HepG2 (cell line): ENCODE results near the gene LMAN2L. TPM values are rescaled to one million over a fixed set of nuclear protein-coding genes. Genes with fewer than 3 reads are reported as not detected.

Source experiments
- CAMTA2 ChIP-seq: sonication (generic); formaldehyde crosslinking; IDR thresholded peaks from 2 replicates; pipeline ENCODE4 v1.4.0; 2020; ENCODE audit warnings: mild to moderate bottlenecking, missing genetic modification reagents, borderline replicate concordance
- DMAP1 ChIP-seq: IDR thresholded peaks from 2 replicates; pipeline ENCODE4 v1.6.1; 2016
- FOXK1 ChIP-seq: sonication (generic); formaldehyde crosslinking; IDR thresholded peaks from 2 replicates; pipeline ENCODE4 v1.4.0; 2020; ENCODE audit warnings: low read depth, missing genetic modification reagents, borderline replicate concordance
- HDAC2 ChIP-seq: sonication (generic); formaldehyde crosslinking; IDR thresholded peaks from 2 replicates; pipeline ENCODE4 v1.4.0; 2020; ENCODE audit warnings: missing genetic modification reagents
- HNRNPL ChIP-seq: fragments of 200-400 bp; formaldehyde crosslinking; IDR thresholded peaks from 2 replicates; pipeline ENCODE4 v1.6.1; 2017; ENCODE audit warnings: mild to moderate bottlenecking, low read depth, low read length
- HOXA3 ChIP-seq: sonication (generic); formaldehyde crosslinking; IDR thresholded peaks from 2 replicates; pipeline ENCODE4 v1.5.0; 2020; ENCODE audit warnings: missing genetic modification reagents
- IRF2 ChIP-seq: IDR thresholded peaks from 2 replicates; pipeline ENCODE4 v1.6.1; 2018; ENCODE audit warnings: missing genetic modification reagents, missing compliant biosample characterization
- KLF13 ChIP-seq: sonication (generic); formaldehyde crosslinking; IDR thresholded peaks from 2 replicates; pipeline ENCODE4 v1.4.0; 2020; ENCODE audit warnings: mild to moderate bottlenecking, missing genetic modification reagents
- MIER3 ChIP-seq: IDR thresholded peaks from 2 replicates; pipeline ENCODE4 v1.6.1; 2016; ENCODE audit warnings: missing compliant biosample characterization, borderline replicate concordance
- MTERF4 ChIP-seq: sonication (generic); formaldehyde crosslinking; IDR thresholded peaks from 2 replicates; pipeline ENCODE4 v1.8.0; 2023; ENCODE audit warnings: mild to moderate bottlenecking, missing genetic modification reagents
- PAF1 ChIP-seq: IDR thresholded peaks from 2 replicates; pipeline ENCODE4 v1.6.1; 2016; ENCODE audit warnings: missing genetic modification reagents, missing compliant biosample characterization
- POGK ChIP-seq: sonication (generic); formaldehyde crosslinking; conservative IDR thresholded peaks from 2 replicates; pipeline ENCODE4 v1.8.0; 2022; ENCODE audit warnings: mild to moderate bottlenecking, moderate library complexity, missing genetic modification reagents
- SAP130 ChIP-seq: IDR thresholded peaks from 2 replicates; pipeline ENCODE4 v1.6.1; 2016; ENCODE audit warnings: low read depth
- SRSF1 ChIP-seq: fragments of 200-400 bp; formaldehyde crosslinking; optimal IDR thresholded peaks from 2 replicates; pipeline ENCODE3; 2017; ENCODE audit warnings: mild to moderate bottlenecking, low read depth, low read length, moderate library complexity
- ZFY ChIP-seq: sonication (generic); formaldehyde crosslinking; IDR thresholded peaks from 2 replicates; pipeline ENCODE4 v1.4.0; 2020; ENCODE audit warnings: missing genetic modification reagents
- ZNF207 ChIP-seq: fragments of 450-650 bp; IDR thresholded peaks from 2 replicates; pipeline ENCODE4 v1.6.1; 2016; ENCODE audit warnings: antibody characterized with exemption, borderline replicate concordance
- ZNF329 ChIP-seq: sonication (generic); formaldehyde crosslinking; IDR thresholded peaks from 2 replicates; pipeline ENCODE4 v1.9.0; 2021; ENCODE audit warnings: low read depth, mild to moderate bottlenecking, missing genetic modification reagents
- ZNF609 ChIP-seq: sonication (generic); formaldehyde crosslinking; IDR thresholded peaks from 2 replicates; pipeline ENCODE4 v1.4.0; 2020; ENCODE audit warnings: mild to moderate bottlenecking, missing genetic modification reagents, borderline replicate concordance
- ZNF652 ChIP-seq: IDR thresholded peaks from 2 replicates; pipeline ENCODE4 v1.6.1; 2016; ENCODE audit warnings: low read depth, borderline replicate concordance
- ZNF800 ChIP-seq: sonication (generic); formaldehyde crosslinking; IDR thresholded peaks from 2 replicates; pipeline ENCODE4 v1.4.0; 2020; ENCODE audit warnings: missing genetic modification reagents
- polyA plus RNA-seq, 8 experiments: library from polyadenylated mRNA; depleted of rRNA in 3 of 8; stranded (reverse) in 7 of 8; unstranded in 1 of 8; fragments of >200 nt; fragmentation: Illumina TruSeq in 4 of 8; extraction: Trizol in 4 of 8; gene quantifications; 2 replicates each; pipeline versions ENCODE4 v1.2.1 to v1.2.3, GENCODE V29; 2011 to 2016; ENCODE audit warnings: low read depth in 4 of 8, missing spikeins in 1 of 8, mixed read lengths in 1 of 8; ENCODE audit not compliant: insufficient read depth in 1 of 8
- total RNA-seq, 5 experiments: library from RNA; depleted of rRNA; stranded (reverse); fragments of >200 nt; fragmentation: Illumina TruSeq; extraction: Trizol; gene quantifications; 2 replicates each; pipeline ENCODE4 v1.2.3, GENCODE V29; 2016; ENCODE audit warnings: low read depth in 1 of 5

LMAN2L gene
- total and polyA plus RNA-seq, 2 of the 13 experiments (the other 11 are each of a cell fraction or from before 2014, with no cell fraction given), result 39.1 to 57.9 TPM

GRCh38 chr2:96760986-96761832, 21.3 kb upstream of the LMAN2L start (continued):
- TF ChIP-seq ZNF329 (CRISPR knock-in tag) (peak; percentile 54; the same call in 1 of the 2 replicates), FOXK1 (CRISPR knock-in tag) (no peak), ZNF652 (no peak), IRF2 (peak; percentile 39; the same call in 1 of the 2 replicates), SRSF1 (peak; percentile 15), DMAP1 (no peak), ZFY (CRISPR knock-in tag) (peak; percentile 77), KLF13 (CRISPR knock-in tag) (peak; percentile 91; the same call in 1 of the 2 replicates), HOXA3 (CRISPR knock-in tag) (peak; percentile 81), ZNF207 (no peak), HDAC2 (peak; percentile 45; the same call in 1 of the 2 replicates), CAMTA2 (0 out of 2 replicates have a peak, but pooled peaks have one; percentile 83), POGK (peak; percentile 52), MTERF4 (CRISPR knock-in tag) (0 out of 2 replicates have a peak, but pooled peaks have one; percentile 74), PAF1 (CRISPR knock-in tag) (no peak), ZNF609 (CRISPR knock-in tag) (peak; percentile 45; the same call in 1 of the 2 replicates), ZNF800 (CRISPR knock-in tag) (no peak), SAP130 (peak; percentile 37; the same call in 1 of the 2 replicates), HNRNPL (peak; percentile 94), MIER3 (CRISPR knock-in tag) (no peak)
